Measurements from ENCODE around the gene APEH.

APEH gene

DNA sequence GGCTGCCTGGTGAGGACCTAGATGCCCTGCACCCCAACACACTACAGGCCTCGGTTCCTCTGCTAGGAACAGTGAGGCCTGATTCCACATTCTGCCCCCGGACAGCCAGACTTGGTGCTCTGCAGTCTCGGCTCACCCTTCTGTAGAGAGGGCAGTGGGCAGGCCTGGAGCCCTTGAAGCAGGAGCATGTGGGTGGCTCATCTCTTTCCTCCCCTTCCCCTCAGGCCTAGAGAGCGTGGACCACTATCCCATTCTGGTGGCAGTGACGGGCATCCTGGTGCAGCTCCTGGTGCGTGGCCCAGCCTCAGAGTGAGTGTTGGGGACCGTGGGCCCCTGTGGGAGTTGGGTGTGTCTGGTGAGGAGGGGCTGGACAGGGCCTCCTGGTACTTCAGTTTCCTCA, 42.0 kb downstream of the APEH start:
- DNase-seq, result no peak

DNA sequence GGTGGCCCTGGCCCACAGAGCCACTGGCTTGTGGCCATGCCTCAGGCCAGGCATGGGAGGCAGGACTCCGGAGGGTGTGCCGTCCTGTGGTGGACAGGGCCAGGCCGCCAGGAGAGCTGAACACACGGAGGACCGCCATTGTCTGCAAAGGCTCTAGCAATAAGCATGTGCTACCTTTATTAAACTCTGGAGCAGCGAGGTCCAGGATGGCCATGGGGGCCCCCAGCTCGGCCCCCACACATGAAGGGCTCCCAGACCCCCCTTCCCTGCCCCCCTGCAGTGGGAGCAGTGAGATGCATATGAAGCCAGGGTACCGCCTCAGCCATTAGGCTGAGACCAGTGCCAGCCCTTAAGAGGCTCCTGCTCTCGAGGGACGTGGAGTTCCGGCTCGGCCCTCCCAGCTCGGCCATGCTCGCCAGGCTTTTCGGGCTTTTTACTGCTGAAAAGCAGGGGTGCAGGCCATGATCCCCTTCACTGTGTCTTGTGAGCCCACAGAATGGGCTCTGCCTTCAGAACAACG, 42.6 kb downstream of the APEH start:
- DNase-seq, result no peak

GRCh38 chr3:49717211-49717958, 43.2 kb downstream of the APEH start:
- DNase-seq, result no peak

- DNase-seq, result no peak
Measured at GRCh38 chr3:49717959-49718857, 44.1 kb downstream of the APEH start.

GRCh38 chr3:49718858-49719213, 44.7 kb downstream of the APEH start:
- no peak for DNase-seq

DNA sequence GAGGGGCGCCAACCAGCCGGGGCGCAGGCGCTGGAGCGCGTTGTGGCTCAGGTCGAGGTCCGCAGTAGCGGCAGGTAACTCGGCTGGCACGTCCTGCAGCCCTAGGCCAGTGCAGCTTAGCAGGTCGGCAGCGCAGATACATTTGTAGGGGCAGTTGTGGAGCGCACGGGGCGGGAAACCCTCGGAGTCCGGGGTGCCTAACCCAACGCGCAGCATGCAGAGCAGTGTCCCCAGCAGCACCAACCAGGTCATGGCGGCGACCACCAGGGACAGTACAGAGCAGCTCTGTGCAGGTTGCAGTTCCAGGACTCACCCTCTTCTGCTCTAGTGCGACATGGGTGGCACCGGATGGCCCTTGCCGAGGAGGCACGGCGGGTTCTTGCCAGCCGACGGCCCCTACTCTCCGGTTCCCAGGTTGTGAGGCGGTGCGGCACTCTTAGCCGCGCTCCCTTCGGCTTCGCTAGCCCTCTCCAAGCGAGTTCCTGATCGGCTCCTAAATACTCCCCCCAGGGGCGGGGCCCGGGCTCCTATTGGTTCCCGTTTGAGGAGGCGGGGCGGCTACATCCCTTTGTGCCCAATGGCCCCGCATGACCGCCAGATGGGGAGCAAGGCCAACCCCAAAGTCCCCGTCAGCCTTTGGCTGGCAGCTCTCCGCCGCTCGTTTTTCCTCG, 45.2 kb downstream of the APEH start, which contains the start of gene AMIGO3:
Gene AMIGO3 (minus strand): TSS at position 471 of the 671 bp plus-strand sequence. CDS start 219 bp downstream, at position 252.
- peak; percentile 96 to 97 for DNase-seq

DNA sequence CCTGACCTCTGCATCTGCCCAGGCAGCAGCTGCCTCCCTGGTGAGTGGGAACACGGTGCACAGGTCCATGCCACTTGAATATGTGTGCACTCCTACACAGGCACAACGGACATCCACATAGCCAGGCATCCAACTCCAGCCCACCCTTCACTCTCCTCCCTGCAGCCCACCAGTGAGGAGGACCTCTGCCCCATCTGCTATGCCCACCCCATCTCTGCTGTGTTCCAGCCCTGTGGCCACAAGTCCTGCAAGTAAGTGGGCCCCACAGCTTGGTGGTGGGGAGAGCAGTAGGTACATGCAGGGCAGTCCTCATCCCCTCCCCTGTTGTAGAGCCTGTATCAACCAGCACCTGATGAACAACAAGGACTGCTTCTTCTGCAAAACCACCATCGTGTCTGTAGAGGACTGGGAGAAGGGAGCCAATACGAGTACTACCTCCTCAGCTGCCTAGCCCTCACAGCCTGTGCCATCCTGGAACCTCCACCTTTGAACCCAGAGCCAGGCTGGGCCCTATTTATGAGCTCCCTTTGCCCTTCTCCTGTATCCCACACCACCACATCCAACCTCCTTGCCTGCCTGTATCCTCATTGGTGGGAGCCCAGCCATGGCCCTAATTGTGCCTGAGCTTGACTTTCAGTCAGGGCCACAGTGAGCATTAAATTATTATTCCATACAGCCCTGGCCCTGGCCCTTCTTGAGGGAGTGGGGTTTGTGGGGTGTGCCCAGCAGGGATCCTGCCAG, 46.9 kb downstream of the APEH start:
- DNase-seq, result no peak

- DNase-seq, result no peak
Measured at GRCh38 chr3:49721596-49721895, 47.4 kb downstream of the APEH start.

- DNase-seq, result no peak
Measured at GRCh38 chr3:49721896-49722781, 48.0 kb downstream of the APEH start.

- DNase-seq, result no peak
Measured at GRCh38 chr3:49722896-49723295, 48.7 kb downstream of the APEH start.

GRCh38 chr3:49723296-49723627, 49.1 kb downstream of the APEH start:
- DNase-seq, result peak; percentile 36 to 54

- DNase-seq, result peak; percentile 99
Measured at GRCh38 chr3:49723628-49724551, 49.7 kb downstream of the APEH start, which contains the start of gene GMPPB. TSS of gene GMPPB (minus strand) at chr3:49723951. CDS start at chr3:49723726, 225 bp downstream.

DNA sequence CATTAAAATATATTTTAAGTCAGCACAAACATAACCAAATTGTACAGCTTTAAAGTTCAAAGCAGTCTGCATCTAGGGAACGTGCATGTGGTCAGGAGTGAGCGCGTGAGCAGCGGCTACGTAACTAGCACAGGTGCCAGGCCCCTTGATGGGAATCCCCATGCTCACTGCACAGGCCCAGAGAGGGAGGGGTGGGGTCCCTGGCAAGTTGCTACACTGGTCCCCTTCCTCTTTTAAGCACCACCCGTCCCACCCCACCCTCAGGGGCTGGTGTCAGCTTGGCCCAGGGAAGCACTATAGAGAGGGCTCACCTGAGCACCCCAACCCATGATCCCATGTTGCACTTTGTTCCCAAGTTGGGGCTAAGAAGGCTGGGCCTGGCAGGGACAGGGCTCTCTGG, 50.4 kb downstream of the APEH start:
- no peak for DNase-seq

- DNase-seq, result no peak
Measured at GRCh38 chr3:49725906-49726681, 51.9 kb downstream of the APEH start.

DNA sequence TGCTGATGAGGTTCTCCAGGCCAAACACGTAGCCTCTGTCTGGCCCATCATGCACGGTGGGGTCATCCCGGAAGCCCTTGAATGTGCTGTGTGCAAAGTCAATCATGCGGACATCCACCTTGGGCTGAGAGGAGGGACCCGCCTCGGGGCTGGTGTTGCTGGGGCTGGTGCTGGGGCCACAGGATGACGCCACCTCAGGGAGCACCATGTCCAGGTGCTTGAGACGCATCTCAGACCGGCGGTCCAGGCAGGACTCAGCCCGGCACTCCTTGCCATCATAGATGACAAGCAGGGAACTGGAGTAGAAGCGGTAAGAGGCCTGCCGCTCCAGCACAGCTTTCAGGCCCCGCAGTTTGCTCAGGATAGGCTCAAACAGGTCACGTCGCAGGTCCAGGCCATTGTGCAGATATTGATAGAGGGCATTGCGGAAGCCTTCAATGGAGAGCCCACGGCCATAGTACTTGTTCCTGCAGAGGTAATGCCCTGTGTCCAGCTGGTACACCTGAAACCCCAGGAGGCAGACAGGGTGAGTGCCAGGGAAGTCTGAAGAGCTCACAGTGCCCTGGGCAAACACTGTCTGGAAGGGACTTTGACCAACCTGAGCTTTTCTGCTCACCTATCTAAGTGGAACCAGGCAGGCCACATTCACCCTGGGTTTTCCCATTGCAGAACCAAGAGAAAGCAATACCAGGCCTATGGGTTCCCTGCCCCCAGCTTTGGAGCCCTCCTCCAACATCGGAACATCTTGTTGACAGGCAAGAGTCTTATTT, 53.2 kb downstream of the APEH start:
- no peak for DNase-seq

GRCh38 chr3:49727924-49728361, 53.8 kb downstream of the APEH start:
- DNase-seq, result no peak

DNA sequence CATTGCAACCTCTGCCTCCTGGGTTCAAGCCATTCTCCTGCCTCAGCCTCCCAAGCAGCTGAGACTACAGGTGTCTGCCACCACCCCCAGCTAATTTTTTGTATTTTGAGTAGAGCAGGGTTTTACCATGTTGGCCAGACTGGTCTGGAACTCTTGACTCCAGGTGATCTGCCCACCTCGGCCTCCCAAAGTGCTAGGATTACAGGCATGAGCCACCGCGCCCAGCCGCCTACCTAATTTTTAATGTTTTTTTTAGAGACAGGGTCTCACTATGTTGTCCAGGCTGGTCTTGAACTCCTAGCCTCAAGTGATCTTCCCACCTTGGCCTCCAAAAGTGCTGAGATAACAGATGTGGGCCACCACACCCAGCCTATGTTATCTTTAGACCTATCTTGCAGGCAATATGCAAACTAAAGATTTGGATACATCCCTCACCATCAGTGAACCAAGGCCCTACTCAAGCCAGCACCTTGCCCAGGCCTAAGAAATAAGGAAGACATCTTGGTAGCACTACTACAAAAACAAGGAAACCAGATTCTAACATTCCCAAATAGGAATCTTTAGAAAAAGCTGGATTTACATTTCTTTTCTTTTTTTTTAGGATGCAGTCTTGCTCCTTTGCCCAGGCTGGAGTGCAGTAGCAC, 55.9 kb downstream of the APEH start:
- no peak for DNase-seq

DNA sequence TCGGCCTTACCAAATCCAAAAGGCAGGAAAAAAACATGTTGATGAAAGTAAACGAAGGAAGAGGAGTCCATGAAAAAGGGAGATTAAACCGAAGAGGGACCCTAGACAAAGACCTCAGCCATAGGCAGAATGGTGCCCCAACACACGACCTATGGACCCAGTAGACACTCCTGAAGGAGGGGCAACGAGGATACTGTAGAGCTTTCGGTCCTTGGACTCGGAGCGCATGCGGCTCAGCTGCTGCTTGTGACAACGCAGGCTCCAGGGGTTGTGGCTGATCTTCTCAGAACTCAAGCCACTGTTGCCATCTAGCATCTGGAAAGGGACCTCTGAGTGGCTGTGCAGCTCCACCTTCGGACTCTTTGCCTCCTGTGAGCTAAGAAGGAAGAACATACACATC, 58.4 kb downstream of the APEH start:
- DNase-seq, result no peak

Measured in AML-193 (cell line).